ENCODE results near the gene ALG14. TPM values are rescaled to one million over a fixed set of nuclear protein-coding genes. Genes with fewer than 3 reads are reported as not detected.
A peak's percentile ranks its signal among the peaks of the same experiment; 100 is the strongest.

Gene ALG14, protein sequence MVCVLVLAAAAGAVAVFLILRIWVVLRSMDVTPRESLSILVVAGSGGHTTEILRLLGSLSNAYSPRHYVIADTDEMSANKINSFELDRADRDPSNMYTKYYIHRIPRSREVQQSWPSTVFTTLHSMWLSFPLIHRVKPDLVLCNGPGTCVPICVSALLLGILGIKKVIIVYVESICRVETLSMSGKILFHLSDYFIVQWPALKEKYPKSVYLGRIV
- 2.6 TPM for total RNA-seq
- long read RNA-seq, full-length matches to known transcripts, result 2 of 2 reads
- long read RNA-seq, partial matches to known transcripts, result 0 of 2 reads
- long read RNA-seq, other reads (novel, unspliced or antisense), result 0 of 2 reads

- intact Hi-C loops (cut with micrococcal nuclease), result loop anchor here (10.0 kb wide), 1 partner anchor 162 kb away; the partner anchor contains the start of gene RWDD3
- no peaks in the 10 kb centered on the region for H3K9me3 ChIP-seq (replicated peaks)
Observed at GRCh38 chr1:95072532-95073419, at the start of gene ALG14. ALG14 (minus strand) TSS chr1:95072951; CDS start chr1:95072898, 53 bp downstream.

GRCh38 chr1:95122151-95122697, 49.5 kb upstream of the ALG14 start:
- H3K9me3 ChIP-seq (replicated peaks), result no peaks in the 10 kb centered on the region
- no peak overlapping the region for H3K27ac ChIP-seq (replicated peaks)
- intact Hi-C loops (cut with micrococcal nuclease), result no loop called here
- H3K4me3 ChIP-seq, result no peak overlapping the region
- peaks cover 42% of the 10 kb centered on the region for H3K4me1 ChIP-seq
- no peaks in the 10 kb centered on the region for H3K27me3 ChIP-seq (ENCODE audit: low read depth)
- no peak for DNase-seq
- TF ChIP-seq, protein P1, sequence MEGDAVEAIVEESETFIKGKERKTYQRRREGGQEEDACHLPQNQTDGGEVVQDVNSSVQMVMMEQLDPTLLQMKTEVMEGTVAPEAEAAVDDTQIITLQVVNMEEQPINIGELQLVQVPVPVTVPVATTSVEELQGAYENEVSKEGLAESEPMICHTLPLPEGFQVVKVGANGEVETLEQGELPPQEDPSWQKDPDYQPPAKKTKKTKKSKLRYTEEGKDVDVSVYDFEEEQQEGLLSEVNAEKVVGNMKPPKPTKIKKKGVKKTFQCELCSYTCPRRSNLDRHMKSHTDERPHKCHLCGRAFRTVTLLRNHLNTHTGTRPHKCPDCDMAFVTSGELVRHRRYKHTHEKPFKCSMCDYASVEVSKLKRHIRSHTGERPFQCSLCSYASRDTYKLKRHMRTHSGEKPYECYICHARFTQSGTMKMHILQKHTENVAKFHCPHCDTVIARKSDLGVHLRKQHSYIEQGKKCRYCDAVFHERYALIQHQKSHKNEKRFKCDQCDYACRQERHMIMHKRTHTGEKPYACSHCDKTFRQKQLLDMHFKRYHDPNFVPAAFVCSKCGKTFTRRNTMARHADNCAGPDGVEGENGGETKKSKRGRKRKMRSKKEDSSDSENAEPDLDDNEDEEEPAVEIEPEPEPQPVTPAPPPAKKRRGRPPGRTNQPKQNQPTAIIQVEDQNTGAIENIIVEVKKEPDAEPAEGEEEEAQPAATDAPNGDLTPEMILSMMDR (IDR thresholded peaks at IDR 0.05; ENCODE audit: borderline replicate concordance), result no peak
- no peaks in the 10 kb centered on the region for H3K36me3 ChIP-seq

More at GRCh38 chr1:95072532-95073419, at the start of gene ALG14:
- TF ChIP-seq, protein P1 (IDR thresholded peaks at IDR 0.05; ENCODE audit: borderline replicate concordance), result no peak
- peaks cover 17% of the 10 kb centered on the region for H3K4me1 ChIP-seq
- peak; percentile 94 for DNase-seq
- peak within 1 kb of the TSS; percentile 75 for H3K4me3 ChIP-seq
- no peaks in the 10 kb centered on the region for H3K36me3 ChIP-seq
- peaks cover 3% of the 10 kb centered on the region for H3K27me3 ChIP-seq (ENCODE audit: low read depth)
- H3K27ac ChIP-seq (replicated peaks), result peak within 1 kb of the TSS; percentile 98

DNA sequence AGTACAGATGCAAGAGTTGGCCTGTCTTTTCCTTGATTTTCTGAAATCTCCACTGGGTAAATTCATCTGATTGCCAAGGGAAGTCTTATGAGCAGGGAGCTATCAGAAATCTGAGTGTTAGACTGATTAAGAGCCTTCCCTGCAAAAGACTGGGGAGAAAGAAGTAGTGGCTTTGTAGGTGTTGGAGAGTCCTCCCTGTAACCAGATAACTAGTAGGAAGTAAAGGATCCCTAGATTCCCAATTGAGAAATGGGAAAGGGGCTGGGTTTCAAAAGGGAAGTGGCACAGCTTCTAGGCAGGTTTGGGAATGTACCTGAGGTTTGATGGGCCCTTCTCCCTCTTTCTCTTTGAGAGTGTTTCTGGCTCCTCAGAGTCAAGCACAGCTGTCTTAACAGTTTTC, 46.5 kb upstream of the ALG14 start:
- Histone ChIP-seq H3K9me3 (replicated peaks) (no peaks in the 10 kb centered on the region), H3K27me3 (ENCODE audit: low read depth) (no peaks in the 10 kb centered on the region), H3K36me3 (no peaks in the 10 kb centered on the region), H3K27ac (replicated peaks) (no peak overlapping the region), H3K4me1 (peaks cover 52% of the 10 kb centered on the region), H3K4me3 (peak overlapping the region; percentile 83)
- DNase-seq, result no peak
- TF ChIP-seq, protein P1 (IDR thresholded peaks at IDR 0.05; ENCODE audit: borderline replicate concordance), result no peak
- intact Hi-C loops (cut with micrococcal nuclease), result loop anchor here (10.0 kb wide), 1 partner anchor 116 kb away; the partner anchor contains the start of gene RWDD3

DNA sequence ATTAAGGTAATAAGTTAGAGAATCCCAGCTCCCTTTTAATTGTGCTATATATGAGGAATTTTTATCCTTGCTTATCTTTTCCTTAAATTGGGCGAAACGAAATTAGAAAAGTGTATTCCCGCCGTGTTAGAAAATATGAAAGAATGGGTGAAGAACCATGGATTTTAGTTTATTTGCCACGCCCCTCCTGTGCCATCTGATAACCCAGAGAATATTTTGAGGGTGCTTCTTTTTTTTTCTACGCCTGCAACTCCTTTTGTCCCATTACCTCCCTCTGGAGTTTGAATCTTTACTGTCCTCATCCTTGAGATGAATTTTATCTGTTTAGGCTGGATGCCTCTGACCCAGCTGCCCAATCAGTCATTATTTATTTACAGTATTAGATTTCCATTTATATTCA, 46.0 kb upstream of the ALG14 start:
- no peaks in the 10 kb centered on the region for H3K36me3 ChIP-seq
- TF ChIP-seq, protein P1 (IDR thresholded peaks at IDR 0.05; ENCODE audit: borderline replicate concordance), result no peak
- DNase-seq, result no peak
- peaks cover 52% of the 10 kb centered on the region for H3K4me1 ChIP-seq
- H3K27me3 ChIP-seq (ENCODE audit: low read depth), result no peaks in the 10 kb centered on the region
- intact Hi-C loops (cut with micrococcal nuclease), result loop anchor here (10.0 kb wide), 1 partner anchor 116 kb away; the partner anchor contains the start of gene RWDD3
- no peaks in the 10 kb centered on the region for H3K9me3 ChIP-seq (replicated peaks)
- H3K27ac ChIP-seq (replicated peaks), result no peak overlapping the region
- H3K4me3 ChIP-seq, result peak overlapping the region; percentile 83

GRCh38 chr1:95118067-95118499, 45.3 kb upstream of the ALG14 start:
- intact Hi-C loops (cut with micrococcal nuclease), result loop anchor here (10.0 kb wide), 1 partner anchor 117 kb away; the partner anchor contains the start of gene RWDD3
- H3K27me3 ChIP-seq (ENCODE audit: low read depth), result no peaks in the 10 kb centered on the region

More at GRCh38 chr1:95118067-95118499, 45.3 kb upstream of the ALG14 start:
- DNase-seq, result no peak
- Histone ChIP-seq H3K36me3 (no peaks in the 10 kb centered on the region), H3K9me3 (replicated peaks) (no peaks in the 10 kb centered on the region), H3K4me3 (peak overlapping the region; percentile 83), H3K4me1 (peaks cover 52% of the 10 kb centered on the region), H3K27ac (replicated peaks) (peak overlapping the region; percentile 92)
- TF ChIP-seq, protein P1 (IDR thresholded peaks at IDR 0.05; ENCODE audit: borderline replicate concordance), result no peak
